ENCODE measurements around the gene EDC4. TPM values are rescaled to one million over a fixed set of nuclear protein-coding genes. Genes with fewer than 3 reads are reported as not detected.

Gene EDC4
- total RNA-seq, 1 experiment from 2014 or later: 106 TPM

- no peak overlapping the region for H2BK20ac ChIP-seq (ENCODE audit: low read depth, low read length, poor library complexity, severe bottlenecking)
- H4K8ac ChIP-seq (replicated peaks; ENCODE audit: insufficient read length, low read depth, low read length): no peak overlapping the region
- H3K23me2 ChIP-seq (ENCODE audit: insufficient read length, low read depth, low read length, poor library complexity, severe bottlenecking): no peaks in the 10 kb centered on the region
- no peak overlapping the region for H3K23ac ChIP-seq (ENCODE audit: insufficient read length, low read depth, low read length)
- no peak overlapping the region for H3K18ac ChIP-seq (ENCODE audit: insufficient read length, low read depth, low read length)
- WGBS (ENCODE audit: extremely low coverage, insufficient read length, low lambda C conversion rate): no CpG with 5 or more reads among the region's 10 CpGs
- Mint-ChIP-seq H3K4me3 (no peak overlapping the region), H3K4me1 (peaks cover 4 to 16% of the 10 kb centered on the region in 2 experiments; a peak in 2 of 4 replicates), H3K27me3 (ENCODE audit: low read depth) (no peaks in the 10 kb centered on the region), H3K9me3 (no peaks in the 10 kb centered on the region), H3K27ac (no peak overlapping the region), H3K36me3 (ENCODE audit: insufficient read depth in 1 of 3, low read depth in 3 of 3) (peaks cover 1 to 8% (median 4%) of the 10 kb centered on the region in 3 experiments; a peak in 5 of 7 replicates)
- no peak overlapping the region for H3K4ac ChIP-seq (ENCODE audit: low read depth, low read length)
- H3K9me3 ChIP-seq (ENCODE audit: control insufficient read depth, low read depth, low read length): no peaks in the 10 kb centered on the region
- no peaks in the 10 kb centered on the region for H3K79me2 ChIP-seq (ENCODE audit: insufficient read depth, low read length)
- no peak overlapping the region for H3K14ac ChIP-seq (ENCODE audit: insufficient read depth, low read length)
- no peak overlapping the region for H3K27ac ChIP-seq (ENCODE audit: insufficient read length, low read depth, low read length)
- H4K91ac ChIP-seq (ENCODE audit: insufficient read length, low read depth, low read length): no peak overlapping the region
- H4K20me1 ChIP-seq (ENCODE audit: control insufficient read depth, insufficient read depth, insufficient read length): no peaks in the 10 kb centered on the region
- H4K5ac ChIP-seq (ENCODE audit: insufficient read length, low read depth, low read length): no peak overlapping the region
- H2BK12ac ChIP-seq (ENCODE audit: insufficient read length, low read depth, low read length): no peak overlapping the region
- H3T11ph ChIP-seq (ENCODE audit: low read length): no peak overlapping the region
- no peak for DNase-seq
- H3K4me1 ChIP-seq (ENCODE audit: insufficient read depth, low read length): no peaks in the 10 kb centered on the region
- no peak overlapping the region for H2BK15ac ChIP-seq (ENCODE audit: low read depth, low read length)
- no peak overlapping the region for H2AFZ ChIP-seq (ENCODE audit: low read length)
- no peak overlapping the region for H3K9ac ChIP-seq (ENCODE audit: extremely low read depth, insufficient read length, low read length)
- no peak overlapping the region for H3K56ac ChIP-seq (ENCODE audit: insufficient read length, low read depth, low read length)
- no peak overlapping the region for H2BK5ac ChIP-seq (ENCODE audit: insufficient read length, low read length)
- H3K4me2 ChIP-seq (ENCODE audit: insufficient read depth, insufficient read length, low read length): no peak overlapping the region
- no peak overlapping the region for H2AK5ac ChIP-seq (ENCODE audit: insufficient read length, low read length)
- H3K79me1 ChIP-seq (ENCODE audit: insufficient read depth, low read depth, low read length, poor library complexity, severe bottlenecking): no peaks in the 10 kb centered on the region
- TF ChIP-seq CTCF (conservative IDR thresholded peaks at IDR 0.05): no peak
- no peaks in the 10 kb centered on the region for H3K27me3 ChIP-seq (ENCODE audit: insufficient read depth, low read length)
- H2BK120ac ChIP-seq (ENCODE audit: low read depth, low read length, poor library complexity, severe bottlenecking): no peak overlapping the region
Measured at GRCh38 chr16:67923414-67924116, 50.7 kb downstream of the EDC4 start.

Data from H9 (cell line).